Panc1 (cell line): ENCODE data around the gene ITK. TPM values are rescaled to one million over a fixed set of nuclear protein-coding genes. Genes with fewer than 3 reads are reported as not detected.
A peak's percentile ranks its signal among the peaks of the same experiment; 100 is the strongest.

Experiments
- ATAC-seq: fragments of 200-7000 bp; cut with Tn5 transposase; 2 replicates; pipeline ENCODE4 v1.9.1; 2020; ENCODE audit warnings: mild to moderate bottlenecking, moderate library complexity
- Bru-seq: library from RNA; stranded (reverse); fragments of 400-500 nt; gene quantifications from one replicate; lab custom pipeline; 2021; lab: Mats Ljungman, UMichigan
- BruChase-seq, 2 experiments: library from RNA; stranded (reverse); fragments of 400-500 nt; gene quantifications; one replicate each; lab custom pipeline; 2021; lab: Mats Ljungman, UMichigan
- BruUV-seq: library from RNA; stranded (reverse); fragments of 400-500 nt; replicated peaks from 2 replicates; lab custom pipeline; 2021; lab: Mats Ljungman, UMichigan
- CTCF ChIA-PET: fragments of 300-600 bp; sonication (Branson Sonifier 250); formaldehyde crosslinking; loops from one replicate; lab custom pipeline; 2022; ENCODE audit warnings: antibody characterized with exemption; lab: Charles Lee
- POLR2A ChIA-PET: fragments of 300-600 bp; sonication (Branson Sonifier 250); formaldehyde crosslinking; loops from one replicate; lab custom pipeline; 2022; ENCODE audit warnings: antibody characterized with exemption; lab: Charles Lee
- DNase-seq: peaks from one replicate; pipeline ENCODE4 v3.0.0-alpha.2; 2010; ENCODE audit warnings: low read depth, low spot score
- H3K27ac ChIP-seq: 2 replicates; pipeline ENCODE4 v1.5.1; 2011; ENCODE audit warnings: mild to moderate bottlenecking, low read length, inconsistent platforms
- H3K27me3 ChIP-seq: fragments of 200-500 bp; sonication (Bioruptor generic); 2 replicates; pipeline ENCODE4 v1.6.0; 2014; ENCODE audit warnings: low read length, inconsistent platforms; ENCODE audit not compliant: control insufficient read depth, insufficient read depth
- H3K36me3 ChIP-seq: fragments of 200-500 bp; sonication (Bioruptor generic); 2 replicates; pipeline ENCODE4 v1.5.1; 2014; ENCODE audit warnings: inconsistent platforms, mild to moderate bottlenecking, low read length, moderate library complexity; ENCODE audit not compliant: control insufficient read depth, insufficient read depth
- H3K4me1 ChIP-seq: 2 replicates; pipeline ENCODE4 v1.5.1; 2011; ENCODE audit warnings: inconsistent platforms, mild to moderate bottlenecking, low read length, moderate library complexity; ENCODE audit not compliant: control insufficient read depth, insufficient read depth
- H3K4me3 ChIP-seq, 2 experiments: 2 replicates each; pipeline ENCODE4 v1.5.1; 2011 to 2012; ENCODE audit warnings: low read depth in 2 of 2, low read length in 2 of 2, mild to moderate bottlenecking in 2 of 2, inconsistent platforms in 1 of 2, moderate library complexity in 1 of 2
- H3K9me3 ChIP-seq: fragments of 200-500 bp; sonication (Bioruptor generic); 2 replicates; pipeline ENCODE4 v1.5.1; 2014; ENCODE audit warnings: low read depth, mild to moderate bottlenecking, inconsistent platforms, low read length, moderate library complexity; ENCODE audit not compliant: control insufficient read depth, insufficient read depth
- POLR2AphosphoS5 ChIP-seq: IDR thresholded peaks from 2 replicates; pipeline ENCODE4 v1.6.1; 2012; ENCODE audit warnings: mild to moderate bottlenecking, low read depth, low read length, moderate library complexity
- SIN3A ChIP-seq: IDR thresholded peaks from 2 replicates; pipeline ENCODE4 v1.6.1; 2012; ENCODE audit warnings: low read depth, mild to moderate bottlenecking, low read length, moderate library complexity, borderline replicate concordance; ENCODE audit not compliant: insufficient read depth
- TCF7L2 ChIP-seq: IDR thresholded peaks from 2 replicates; pipeline ENCODE4 v1.6.1; 2011; ENCODE audit warnings: mild to moderate bottlenecking, low read depth, low read length, inconsistent platforms
- in situ Hi-C: cut with HindIII; loops from 2 replicates; pipeline ENCODE4 v1.10.0; 2016; ENCODE audit warnings: low sequenced_read_pairs, low pct_unique_long_range_greater_than_20kb
- intact Hi-C: fragments of 100-400 bp; cut with micrococcal nuclease; formaldehyde crosslinking; loops from one replicate; pipeline ENCODE4 v1.10.0; 2022; ENCODE audit not compliant: unreplicated experiment
- long read RNA-seq: library from polyadenylated mRNA; unstranded; transcript quantifications from one replicate; pipeline ENCODE4 v2.0.0, GENCODE V29; 2021; ENCODE audit not compliant: unreplicated experiment
- polyA plus RNA-seq: library from polyadenylated mRNA; unstranded; fragments of >200 nt; gene quantifications from one replicate; pipeline ENCODE4 v1.2.1, GENCODE V29; 2012; ENCODE audit warnings: missing spikeins; ENCODE audit not compliant: insufficient read length
- total RNA-seq: library from RNA; stranded (reverse); gene quantifications from one replicate; pipeline ENCODE4 v1.2.1, GENCODE V29; 2021; ENCODE audit not compliant: unreplicated experiment
- TF ChIP-seq, protein P1 (sequence below), 2 experiments: IDR thresholded peaks; 2 replicates each; pipeline ENCODE4 v1.6.1; 2011 to 2012; ENCODE audit warnings: low read depth in 2 of 2, control low read depth in 1 of 2, low read length in 1 of 2, mild to moderate bottlenecking in 1 of 2, moderate library complexity in 1 of 2; ENCODE audit not compliant: insufficient read depth in 1 of 2
- TF ChIP-seq, protein P2 (sequence below): fragments of 450-650 bp; IDR thresholded peaks from 2 replicates; pipeline ENCODE4 v1.5.1; 2017; ENCODE audit warnings: mild to moderate bottlenecking

Gene ITK
- total RNA-seq (0.26 TPM), Bru-seq, nascent RNA (not detected), BruChase-seq, experiment 1, labeled RNA remaining after a 2-hour chase (not detected), BruChase-seq, experiment 2, labeled RNA remaining after a 6-hour chase (percentile 1 among the genes with signal in this experiment)
- polyA plus RNA-seq: 0.29 TPM
- long read RNA-seq: 0 reads

- intact Hi-C loops: no loop called here
- ATAC-seq (no peak), DNase-seq (no peak)
- TF ChIP-seq POLR2AphosphoS5: no peak
- TF ChIP-seq, protein P1, sequence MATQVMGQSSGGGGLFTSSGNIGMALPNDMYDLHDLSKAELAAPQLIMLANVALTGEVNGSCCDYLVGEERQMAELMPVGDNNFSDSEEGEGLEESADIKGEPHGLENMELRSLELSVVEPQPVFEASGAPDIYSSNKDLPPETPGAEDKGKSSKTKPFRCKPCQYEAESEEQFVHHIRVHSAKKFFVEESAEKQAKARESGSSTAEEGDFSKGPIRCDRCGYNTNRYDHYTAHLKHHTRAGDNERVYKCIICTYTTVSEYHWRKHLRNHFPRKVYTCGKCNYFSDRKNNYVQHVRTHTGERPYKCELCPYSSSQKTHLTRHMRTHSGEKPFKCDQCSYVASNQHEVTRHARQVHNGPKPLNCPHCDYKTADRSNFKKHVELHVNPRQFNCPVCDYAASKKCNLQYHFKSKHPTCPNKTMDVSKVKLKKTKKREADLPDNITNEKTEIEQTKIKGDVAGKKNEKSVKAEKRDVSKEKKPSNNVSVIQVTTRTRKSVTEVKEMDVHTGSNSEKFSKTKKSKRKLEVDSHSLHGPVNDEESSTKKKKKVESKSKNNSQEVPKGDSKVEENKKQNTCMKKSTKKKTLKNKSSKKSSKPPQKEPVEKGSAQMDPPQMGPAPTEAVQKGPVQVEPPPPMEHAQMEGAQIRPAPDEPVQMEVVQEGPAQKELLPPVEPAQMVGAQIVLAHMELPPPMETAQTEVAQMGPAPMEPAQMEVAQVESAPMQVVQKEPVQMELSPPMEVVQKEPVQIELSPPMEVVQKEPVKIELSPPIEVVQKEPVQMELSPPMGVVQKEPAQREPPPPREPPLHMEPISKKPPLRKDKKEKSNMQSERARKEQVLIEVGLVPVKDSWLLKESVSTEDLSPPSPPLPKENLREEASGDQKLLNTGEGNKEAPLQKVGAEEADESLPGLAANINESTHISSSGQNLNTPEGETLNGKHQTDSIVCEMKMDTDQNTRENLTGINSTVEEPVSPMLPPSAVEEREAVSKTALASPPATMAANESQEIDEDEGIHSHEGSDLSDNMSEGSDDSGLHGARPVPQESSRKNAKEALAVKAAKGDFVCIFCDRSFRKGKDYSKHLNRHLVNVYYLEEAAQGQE (IDR thresholded peaks at IDR 0.05; ENCODE audit: insufficient read depth in 1 of 2, low read depth in 2 of 2, low read length in 1 of 2): no peak
- TF ChIP-seq TCF7L2: no peak
- TF ChIP-seq, protein P2, sequence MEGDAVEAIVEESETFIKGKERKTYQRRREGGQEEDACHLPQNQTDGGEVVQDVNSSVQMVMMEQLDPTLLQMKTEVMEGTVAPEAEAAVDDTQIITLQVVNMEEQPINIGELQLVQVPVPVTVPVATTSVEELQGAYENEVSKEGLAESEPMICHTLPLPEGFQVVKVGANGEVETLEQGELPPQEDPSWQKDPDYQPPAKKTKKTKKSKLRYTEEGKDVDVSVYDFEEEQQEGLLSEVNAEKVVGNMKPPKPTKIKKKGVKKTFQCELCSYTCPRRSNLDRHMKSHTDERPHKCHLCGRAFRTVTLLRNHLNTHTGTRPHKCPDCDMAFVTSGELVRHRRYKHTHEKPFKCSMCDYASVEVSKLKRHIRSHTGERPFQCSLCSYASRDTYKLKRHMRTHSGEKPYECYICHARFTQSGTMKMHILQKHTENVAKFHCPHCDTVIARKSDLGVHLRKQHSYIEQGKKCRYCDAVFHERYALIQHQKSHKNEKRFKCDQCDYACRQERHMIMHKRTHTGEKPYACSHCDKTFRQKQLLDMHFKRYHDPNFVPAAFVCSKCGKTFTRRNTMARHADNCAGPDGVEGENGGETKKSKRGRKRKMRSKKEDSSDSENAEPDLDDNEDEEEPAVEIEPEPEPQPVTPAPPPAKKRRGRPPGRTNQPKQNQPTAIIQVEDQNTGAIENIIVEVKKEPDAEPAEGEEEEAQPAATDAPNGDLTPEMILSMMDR: no peak
- TF ChIP-seq SIN3A: no peak
- in situ Hi-C loops: no loop called here
- BruUV-seq: no TSS peak
- no peaks in the 10 kb centered on the region for H3K36me3 ChIP-seq
- CTCF ChIA-PET: no interaction called here
- no peaks in the 10 kb centered on the region for H3K4me1 ChIP-seq
- no peaks in the 10 kb centered on the region for H3K9me3 ChIP-seq
- no peak within 1 kb of the TSS for H3K4me3 ChIP-seq
- POLR2A ChIA-PET: no interaction called here
- no peaks in the 10 kb centered on the region; the same call in 1 of the 2 replicates for H3K27me3 ChIP-seq
- no peak within 1 kb of the TSS for H3K27ac ChIP-seq
Measured at GRCh38 chr5:157180374-157181264, at the start of gene ITK. ITK (plus strand) TSS chr5:157180840; CDS start chr5:157180978, 138 bp downstream.

- POLR2A ChIA-PET: interaction anchor here (0.7 to 1.4 kb wide), 3 partner anchors 11 to 1303 kb away, joined by 3 to 7 read pairs (median 5); partner anchors contain the start of gene MED7
- ATAC-seq (no peak), DNase-seq (no peak)
- no TSS peak for BruUV-seq
- Histone ChIP-seq H3K4me1 (no peaks in the 10 kb centered on the region), H3K9me3 (no peaks in the 10 kb centered on the region), H3K27ac (no peak overlapping the region), H3K4me3 (no peak overlapping the region), H3K36me3 (no peaks in the 10 kb centered on the region), H3K27me3 (no peaks in the 10 kb centered on the region)
- in situ Hi-C loops (no loop called here), intact Hi-C loops (loop anchor here (5.0 kb wide), 2 partner anchors 1184 to 1994 kb away; no protein-coding TSS in a partner anchor)
- CTCF ChIA-PET: interaction anchor here (0.6 to 1.4 kb wide), 3 partner anchors 12 to 1887 kb away, joined by 3 to 7 read pairs (median 5); partner anchors contain the start of gene MED7
- TF ChIP-seq, protein P2: no peak
- TF ChIP-seq, protein P1 (IDR thresholded peaks at IDR 0.05; ENCODE audit: insufficient read depth in 1 of 2, low read depth in 2 of 2, low read length in 1 of 2): no peak
- TF ChIP-seq TCF7L2: no peak
- TF ChIP-seq SIN3A: no peak
- TF ChIP-seq POLR2AphosphoS5: no peak
Measured at GRCh38 chr5:157130925-157131324, 49.7 kb upstream of the ITK start.
